Measurements from ENCODE around the gene SPACA7. TPM values are rescaled to one million over a fixed set of nuclear protein-coding genes. Genes with fewer than 3 reads are reported as not detected.

Gene SPACA7
- total RNA-seq, 2 donors from 2014 or later, result not detected

DNA sequence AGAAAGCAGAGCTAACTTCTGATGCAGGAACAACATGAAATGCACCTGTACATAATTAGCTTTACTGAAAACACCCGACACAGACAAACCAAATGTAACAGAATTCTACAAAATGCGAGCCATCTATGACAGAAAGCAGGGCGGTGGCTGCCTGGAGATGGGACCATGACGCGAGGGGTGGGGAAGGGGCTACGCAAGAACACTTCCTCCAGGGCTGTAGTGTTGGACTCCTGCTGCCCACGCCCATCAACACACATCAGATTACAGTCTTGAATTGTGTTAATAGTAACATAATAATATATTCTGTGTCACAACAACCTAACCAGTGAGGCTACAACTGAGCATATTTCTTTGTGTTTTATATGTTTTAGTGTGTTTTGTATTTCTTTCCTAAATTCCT is 103.2 kb downstream of the SPACA7 start:
- ATAC-seq (ENCODE audit: insufficient number of reproducible peaks, low FRiP score, low read depth) (no peak), DNase-seq (ENCODE audit: low spot score) (no peak)
- no peak for TF ChIP-seq CTCF (IDR thresholded peaks at IDR 0.05)
- H3K36me3 ChIP-seq, result no peaks in the 10 kb centered on the region
- no peaks in the 10 kb centered on the region for H3K4me1 ChIP-seq (ENCODE audit: control insufficient read depth in 1 of 2, low read depth in 2 of 2)
- H3K9me3 ChIP-seq, result peaks cover 4% of the 10 kb centered on the region
- no peak overlapping the region for H3K4me3 ChIP-seq
- H3K27me3 ChIP-seq (replicated peaks; ENCODE audit: insufficient read depth), result no peaks in the 10 kb centered on the region
- no peak overlapping the region for H3K27ac ChIP-seq

DNA sequence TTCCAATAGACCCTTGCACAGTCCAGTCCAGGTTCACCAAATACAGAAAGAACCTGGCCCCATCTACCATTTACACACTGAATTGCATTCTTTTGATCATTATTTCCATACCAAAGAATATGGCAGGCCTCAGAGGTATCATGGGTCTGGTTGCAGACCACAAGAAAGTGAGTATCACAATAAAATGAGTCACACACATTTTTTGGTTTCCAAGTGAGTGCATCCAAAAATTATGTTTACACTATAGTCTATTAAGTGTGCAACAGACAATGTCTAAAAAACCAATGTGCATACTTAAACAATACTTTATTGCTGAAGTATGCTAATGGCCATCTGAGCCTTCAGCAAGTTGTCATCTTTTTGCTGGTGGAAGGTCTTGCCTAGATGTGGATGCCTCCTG is 105.3 kb downstream of the SPACA7 start:
- Histone ChIP-seq H3K4me1 (ENCODE audit: control insufficient read depth in 1 of 2, low read depth in 2 of 2) (no peaks in the 10 kb centered on the region), H3K27me3 (replicated peaks; ENCODE audit: insufficient read depth) (no peaks in the 10 kb centered on the region), H3K4me3 (no peak overlapping the region), H3K36me3 (peaks cover 5% of the 10 kb centered on the region), H3K27ac (no peak overlapping the region), H3K9me3 (peaks cover 4% of the 10 kb centered on the region)
- DNase-seq (ENCODE audit: low spot score) (no peak), ATAC-seq (ENCODE audit: insufficient number of reproducible peaks, low FRiP score, low read depth) (no peak)
- TF ChIP-seq CTCF (IDR thresholded peaks at IDR 0.05), result no peak

DNA sequence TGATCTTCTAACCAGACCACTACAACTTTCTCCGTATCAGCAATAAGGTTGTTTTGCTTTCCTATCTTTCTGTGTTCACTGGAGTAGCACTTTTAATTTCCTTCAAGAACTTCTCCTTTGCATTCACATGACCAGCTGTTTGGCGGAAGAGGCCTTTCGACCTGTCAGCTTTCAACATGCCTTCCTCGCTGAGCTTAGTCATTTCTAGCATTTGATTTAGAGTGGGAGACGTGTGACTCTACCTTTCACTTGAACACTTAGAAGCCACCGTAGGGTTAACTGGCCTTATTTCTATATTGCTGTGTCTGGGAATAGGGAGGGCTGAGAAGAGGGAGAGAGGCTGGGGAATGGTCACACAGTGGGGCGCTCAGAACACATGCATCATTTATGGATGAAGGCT is 107.1 kb downstream of the SPACA7 start:
- peaks cover 4% of the 10 kb centered on the region for H3K9me3 ChIP-seq
- no peak for TF ChIP-seq CTCF (IDR thresholded peaks at IDR 0.05)
- DNase-seq (ENCODE audit: low spot score) (no peak), ATAC-seq (ENCODE audit: insufficient number of reproducible peaks, low FRiP score, low read depth) (no peak)
- H3K4me3 ChIP-seq, result no peak overlapping the region
- H3K36me3 ChIP-seq, result peaks cover 9% of the 10 kb centered on the region
- H3K27ac ChIP-seq, result no peak overlapping the region
- no peaks in the 10 kb centered on the region for H3K27me3 ChIP-seq (replicated peaks; ENCODE audit: insufficient read depth)
- H3K4me1 ChIP-seq (ENCODE audit: control insufficient read depth in 1 of 2, low read depth in 2 of 2), result no peaks in the 10 kb centered on the region

Other genes with a start within 250 kb of the SPACA7 start
- gene TUBGCP3, start 211.8 kb downstream of the SPACA7 start, total RNA-seq, result 10 to 100 TPM; 31.0 to 32.9 TPM

Data from thoracic aorta (tissue), 2 donors.